SK-N-SH (cell line): ENCODE data around the gene CLPSL1. TPM values are rescaled to one million over a fixed set of nuclear protein-coding genes. Genes with fewer than 3 reads are reported as not detected.

Experiments
- CTCF ChIA-PET: fragments of 300-600, 350-600 bp; formaldehyde crosslinking; extraction: SDS; loops from one replicate; lab custom pipeline; 2021; lab: Yijun Ruan, JAX
- POLR2A ChIA-PET: fragments of 350-600 bp; sonication (Branson Sonifier 250); formaldehyde crosslinking; extraction: SDS; loops from one replicate; lab custom pipeline; 2020; ENCODE audit warnings: antibody characterized with exemption, inconsistent platforms; lab: Yijun Ruan, JAX
- DNase-seq: peaks from one replicate; pipeline ENCODE4 v3.0.0; 2012
- H2AFZ ChIP-seq: fragments of 200-600 bp; sonication (generic); 2 replicates; pipeline ENCODE4 v1.8.1; 2016; ENCODE audit warnings: antibody characterized with exemption, mild to moderate bottlenecking, low read depth
- H3F3A ChIP-seq: fragments of 200-600 bp; sonication (generic); replicated peaks from 2 replicates; pipeline ENCODE3; 2016; ENCODE audit warnings: antibody characterized with exemption, mild to moderate bottlenecking; ENCODE audit not compliant: insufficient read depth
- H3K27ac ChIP-seq, 2 experiments: fragments of 200-500 bp in 1 of 2; fragments of 200-600 bp in 1 of 2; sonication (Bioruptor generic) in 1 of 2; sonication (generic), shearing (Covaris generic) in 1 of 2; 2 replicates each; pipeline versions ENCODE4 v1.5.1 to v1.6.1; 2014 to 2016; ENCODE audit warnings: low read depth in 2 of 2, inconsistent platforms in 1 of 2, low read length in 1 of 2, mild to moderate bottlenecking in 1 of 2, mixed read lengths in 1 of 2
- H3K27me3 ChIP-seq: fragments of 200-600 bp; sonication (generic), shearing (Covaris generic); 2 replicates; pipeline ENCODE4 v1.6.1; 2016; ENCODE audit warnings: mixed run types; ENCODE audit not compliant: insufficient read depth
- H3K36me3 ChIP-seq, 2 experiments: fragments of 200-500 bp in 1 of 2; fragments of 200-600 bp in 1 of 2; sonication (Bioruptor generic) in 1 of 2; sonication (generic) in 1 of 2; replicated peaks in 1 of 2; 2 replicates each; pipeline versions ENCODE3 to v1.5.1; 2014 to 2016; ENCODE audit warnings: low read length in 1 of 2, mild to moderate bottlenecking in 1 of 2; ENCODE audit not compliant: insufficient read depth in 2 of 2, control insufficient read depth in 1 of 2
- H3K4me1 ChIP-seq, 2 experiments: fragments of 200-500 bp in 1 of 2; fragments of 200-600 bp in 1 of 2; sonication (Bioruptor generic) in 1 of 2; sonication (generic), shearing (Covaris generic) in 1 of 2; 2 replicates each; pipeline versions ENCODE4 v1.5.1 to v1.6.1; 2014 to 2016; ENCODE audit warnings: low read depth in 1 of 2, low read length in 1 of 2, mixed run types in 1 of 2; ENCODE audit not compliant: insufficient read depth in 2 of 2, control insufficient read depth in 1 of 2
- H3K4me2 ChIP-seq: fragments of 200-600 bp; sonication (generic), shearing (Covaris generic); 2 replicates; pipeline ENCODE4 v1.6.1; 2017; ENCODE audit warnings: mixed run types
- H3K4me3 ChIP-seq, 2 experiments: fragments of 200-500 bp in 1 of 2; fragments of 200-600 bp in 1 of 2; sonication (Bioruptor generic) in 1 of 2; sonication (generic), shearing (Covaris generic) in 1 of 2; 2 replicates each; pipeline versions ENCODE4 v1.5.1 to v1.8.1; 2014 to 2016; ENCODE audit warnings: low read depth in 2 of 2, inconsistent platforms in 1 of 2, low read length in 1 of 2, mild to moderate bottlenecking in 1 of 2, mixed read lengths in 1 of 2, moderate library complexity in 1 of 2
- H3K79me2 ChIP-seq: fragments of 200-600 bp; sonication (generic); 2 replicates; pipeline ENCODE4 v1.8.1; 2017; ENCODE audit warnings: mild to moderate bottlenecking; ENCODE audit not compliant: insufficient read depth
- H3K9ac ChIP-seq: fragments of 200-600 bp; sonication (generic); 2 replicates; pipeline ENCODE4 v1.6.1; 2017; ENCODE audit warnings: mixed run types
- H3K9me2 ChIP-seq: fragments of 200-600 bp; sonication (generic); 2 replicates; pipeline ENCODE4 v1.6.1; 2017; ENCODE audit warnings: mixed run types
- H3K9me3 ChIP-seq: fragments of 200-600 bp; sonication (generic); 2 replicates; pipeline ENCODE4 v1.6.1; 2017; ENCODE audit warnings: mixed run types, mild to moderate bottlenecking, moderate library complexity
- H4K20me1 ChIP-seq: fragments of 200-600 bp; sonication (generic); 2 replicates; pipeline ENCODE4 v1.6.1; 2017; ENCODE audit warnings: mild to moderate bottlenecking, mixed run types; ENCODE audit not compliant: insufficient read depth
- CTCF ChIP-seq: fragments of 200-600 bp; sonication (generic); IDR thresholded peaks from 2 replicates; pipeline ENCODE4 v1.6.1; 2017; ENCODE audit warnings: antibody characterized with exemption, mild to moderate bottlenecking, moderate library complexity
- FOXM1 ChIP-seq: IDR thresholded peaks from 2 replicates; pipeline ENCODE4 v1.4.0; 2012; ENCODE audit warnings: low read depth, mild to moderate bottlenecking
- IRF3 ChIP-seq: fragments of 150-350 bp; IDR thresholded peaks from 2 replicates; pipeline ENCODE4 v1.6.1; 2016; ENCODE audit warnings: mild to moderate bottlenecking, low read depth, low read length
- JUND ChIP-seq: IDR thresholded peaks from 2 replicates; pipeline ENCODE4 v1.4.0; 2012
- MAX ChIP-seq: IDR thresholded peaks from 2 replicates; pipeline ENCODE4 v1.4.0; 2012; ENCODE audit warnings: low read depth
- NFIC ChIP-seq: IDR thresholded peaks from 2 replicates; pipeline ENCODE4 v1.4.0; 2012; ENCODE audit warnings: borderline replicate concordance
- RAD21 ChIP-seq: IDR thresholded peaks from 2 replicates; pipeline ENCODE4 v1.6.1; 2012; ENCODE audit warnings: mild to moderate bottlenecking, low read length
- RFX5 ChIP-seq: IDR thresholded peaks from 2 replicates; pipeline ENCODE4 v1.6.1; 2012; ENCODE audit warnings: mild to moderate bottlenecking, improper control_type of control experiment, low read length
- RXRA ChIP-seq: IDR thresholded peaks from 2 replicates; pipeline ENCODE4 v1.4.0; 2012; ENCODE audit warnings: low read depth, mild to moderate bottlenecking, borderline replicate concordance
- SMC3 ChIP-seq: IDR thresholded peaks from 2 replicates; pipeline ENCODE4 v1.6.1; 2012; ENCODE audit warnings: low read depth, low read length, improper control_type of control experiment
- TAF1 ChIP-seq: IDR thresholded peaks from 2 replicates; pipeline ENCODE4 v1.6.1; 2012; ENCODE audit warnings: low read depth, mild to moderate bottlenecking, low read length, moderate library complexity, borderline replicate concordance
- TEAD4 ChIP-seq: IDR thresholded peaks from 2 replicates; pipeline ENCODE4 v1.4.0; 2012; ENCODE audit warnings: mild to moderate bottlenecking, borderline replicate concordance; ENCODE audit not compliant: insufficient read depth
- YY1 ChIP-seq: IDR thresholded peaks from 2 replicates; pipeline ENCODE4 v1.4.0; 2012; ENCODE audit warnings: low read depth, mild to moderate bottlenecking
- WGBS: methylation state at CpG from one replicate; pipeline ENCODE4 v1.1.6; 2017; ENCODE audit warnings: low lambda C conversion rate; 5-methylcytosine and 5-hydroxymethylcytosine counted together
- polyA plus RNA-seq, 3 experiments: library from polyadenylated mRNA; depleted of rRNA; stranded (reverse); fragments of >200 nt; gene quantifications; 2 replicates each; pipeline ENCODE4 v1.2.3, GENCODE V29; 2012

CLPSL1 gene
- polyA plus RNA-seq, 1 of the 3 experiments (the other 2 are of a cell fraction) = not detected

- Histone ChIP-seq H3K9me2 (no peaks in the 10 kb centered on the region), H3K9ac (no peak overlapping the region), H3K4me2 (no peak overlapping the region), H3K9me3 (no peaks in the 10 kb centered on the region), H3F3A (no peaks in the 10 kb centered on the region), H4K20me1 (no peaks in the 10 kb centered on the region), H3K27me3 (no peaks in the 10 kb centered on the region), H3K79me2 (no peaks in the 10 kb centered on the region), H3K27ac (no peak overlapping the region), H3K4me1 (no peaks in the 10 kb centered on the region), H3K36me3 (no peaks in the 10 kb centered on the region), H3K4me3 (no peak overlapping the region), H2AFZ (no peak overlapping the region)
- DNase-seq = no peak
- TF ChIP-seq JUND = no peak
- TF ChIP-seq CTCF = no peak
- ChIA-PET CTCF (no interaction called here), POLR2A (no interaction called here)
- 76% methylated on average over 2 of the region's 2 CpGs for WGBS
Measured at GRCh38 chr6:35823601-35824000, 42.8 kb downstream of the CLPSL1 start.

- Histone ChIP-seq H3F3A (no peaks in the 10 kb centered on the region), H3K27ac (no peak overlapping the region), H3K9me2 (no peaks in the 10 kb centered on the region), H3K79me2 (no peaks in the 10 kb centered on the region), H2AFZ (no peak overlapping the region), H3K9ac (no peak overlapping the region), H4K20me1 (no peaks in the 10 kb centered on the region), H3K4me3 (no peak overlapping the region), H3K4me2 (no peak overlapping the region), H3K4me1 (no peaks in the 10 kb centered on the region), H3K27me3 (no peaks in the 10 kb centered on the region), H3K36me3 (no peaks in the 10 kb centered on the region), H3K9me3 (no peaks in the 10 kb centered on the region)
- DNase-seq = no peak
- CTCF ChIA-PET = interaction anchor here (0.8 kb wide), 1 partner anchor 9 kb away, joined by 3 read pairs; no protein-coding TSS in a partner anchor
- 58% methylated on average over 5 of the region's 5 CpGs for WGBS
- POLR2A ChIA-PET = no interaction called here
- TF ChIP-seq TAF1 = no peak
- no peak for TF ChIP-seq NFIC
- no peak for TF ChIP-seq MAX
- no peak for TF ChIP-seq TEAD4
- TF ChIP-seq RXRA = no peak
- no peak for TF ChIP-seq SMC3
- TF ChIP-seq JUND = no peak
- no peak for TF ChIP-seq IRF3
- TF ChIP-seq YY1 = no peak
- TF ChIP-seq FOXM1 = no peak
- no peak for TF ChIP-seq RFX5
- TF ChIP-seq RAD21 = no peak
Measured at GRCh38 chr6:35824552-35825192, 43.9 kb downstream of the CLPSL1 start.
